ENCODE measurements around the gene GTF2H1. TPM values are rescaled to one million over a fixed set of nuclear protein-coding genes. Genes with fewer than 3 reads are reported as not detected.

Gene GTF2H1
- total RNA-seq, 4 donors from 2014 or later = 46.6 to 147 (median 60.0) TPM

GRCh38 chr11:18315893-18316292 is 6.5 kb upstream of the GTF2H1 start:
- intact Hi-C loops (cut with DNase I; ENCODE audit: low total_unique reads) = loop anchor here (10.0 kb wide), 1 partner anchor 209 kb away; the partner anchor contains the start of gene TSG101
- TF ChIP-seq CTCF (IDR thresholded peaks at IDR 0.05) = no peak
- TF ChIP-seq EP300 (IDR thresholded peaks at IDR 0.05; ENCODE audit: low read depth) = no peak
- TF ChIP-seq POLR2A (IDR thresholded peaks at IDR 0.05) = no peak
- no peak for TF ChIP-seq POLR2AphosphoS5 (IDR thresholded peaks at IDR 0.05)
- WGBS, 2 donors (ENCODE audit: low coverage in 1 of 2) = 93 to 100% methylated on average over 1 to 2 of the region's 2 CpGs

GRCh38 chr11:18317551-18317950 is 4.8 kb upstream of the GTF2H1 start:
- intact Hi-C loops (cut with DNase I; ENCODE audit: low total_unique reads) (loop anchor here (10.0 kb wide), 1 partner anchor 207 kb away; the partner anchor contains the start of gene TSG101), in situ Hi-C loops (cut with MboI; ENCODE audit: low pct_ligation_motif_present in 1 of 4, low pct_unique_long_range_greater_than_20kb in 1 of 4, low sequenced_read_pairs in 3 of 4) (no loop called here)
- 90 to 93% methylated on average over 3 to 4 of the region's 4 CpGs for WGBS, 2 donors (ENCODE audit: low coverage in 1 of 2)

More at GRCh38 chr11:18315893-18316292, 6.5 kb upstream of the GTF2H1 start:
- Histone ChIP-seq H3K4me1 (peaks cover 0 to 21% (median 2%) of the 10 kb centered on the region in 4 donors), H3K36me3 (no peaks in the 10 kb centered on the region), H3K27ac (no peak overlapping the region), H3K9me3 (no peaks in the 10 kb centered on the region), H3K27me3 (no peaks in the 10 kb centered on the region), H3K4me3 (no peak overlapping the region)
- in situ Hi-C loops (cut with MboI; ENCODE audit: low pct_ligation_motif_present in 1 of 4, low pct_unique_long_range_greater_than_20kb in 1 of 4, low sequenced_read_pairs in 3 of 4) = no loop called here
- no peak for DNase-seq

GRCh38 chr11:18319914-18320313 is 2.5 kb upstream of the GTF2H1 start:
- 67 to 82% methylated on average over 3 of the region's 3 CpGs for WGBS, 2 donors (ENCODE audit: low coverage in 1 of 2)
- H3K36me3 ChIP-seq = no peaks in the 10 kb centered on the region
- peaks cover 19 to 44% (median 25%) of the 10 kb centered on the region in 4 donors for H3K4me1 ChIP-seq
- H3K4me3 ChIP-seq = no peak overlapping the region
- H3K27ac ChIP-seq = no peak overlapping the region
- no peaks in the 10 kb centered on the region for H3K27me3 ChIP-seq
- no peaks in the 10 kb centered on the region for H3K9me3 ChIP-seq
- no peak for TF ChIP-seq CTCF (IDR thresholded peaks at IDR 0.05)
- no peak for TF ChIP-seq POLR2AphosphoS5 (IDR thresholded peaks at IDR 0.05)
- no peak for TF ChIP-seq EP300 (IDR thresholded peaks at IDR 0.05; ENCODE audit: low read depth)
- DNase-seq = no peak
- in situ Hi-C loops (cut with MboI; ENCODE audit: low pct_ligation_motif_present in 1 of 4, low pct_unique_long_range_greater_than_20kb in 1 of 4, low sequenced_read_pairs in 3 of 4) = loop anchor here in 2 of 4 donors (5.0 to 10.0 kb wide), 3 partner anchors 77 to 315 kb away; partner anchors contain the start of genes TSG101 (in 2 of the 2) and SPTY2D1 (in 1 of the 2)
- intact Hi-C loops (cut with DNase I; ENCODE audit: low total_unique reads) = loop anchor here (10.0 kb wide), 2 partner anchors 75 to 205 kb away; partner anchors contain the start of genes LDHA and TSG101

More at GRCh38 chr11:18317551-18317950, 4.8 kb upstream of the GTF2H1 start:
- Histone ChIP-seq H3K27ac (no peak overlapping the region), H3K9me3 (no peaks in the 10 kb centered on the region), H3K4me3 (no peak overlapping the region), H3K36me3 (no peaks in the 10 kb centered on the region), H3K27me3 (no peaks in the 10 kb centered on the region), H3K4me1 (peaks cover 0 to 28% (median 5%) of the 10 kb centered on the region in 4 donors)
- TF ChIP-seq POLR2A (IDR thresholded peaks at IDR 0.05) (no peak), EP300 (IDR thresholded peaks at IDR 0.05; ENCODE audit: low read depth) (no peak), CTCF (IDR thresholded peaks at IDR 0.05) (no peak), POLR2AphosphoS5 (IDR thresholded peaks at IDR 0.05) (no peak)
- no peak for DNase-seq

- TF ChIP-seq CTCF (IDR thresholded peaks at IDR 0.05) (no peak), POLR2A (IDR thresholded peaks at IDR 0.05) (no peak), EP300 (IDR thresholded peaks at IDR 0.05; ENCODE audit: low read depth) (no peak), POLR2AphosphoS5 (IDR thresholded peaks at IDR 0.05) (no peak)
- peaks cover 19 to 51% (median 27%) of the 10 kb centered on the region in 4 donors for H3K4me1 ChIP-seq
- H3K9me3 ChIP-seq = no peaks in the 10 kb centered on the region
- intact Hi-C loops (cut with DNase I; ENCODE audit: low total_unique reads) = loop anchor here (10.0 kb wide), 1 partner anchor 74 kb away; the partner anchor contains the start of gene LDHA
- H3K27ac ChIP-seq = peak overlapping the region in 1 of 4 donors; percentile 96
- no peak for DNase-seq
- no peaks in the 10 kb centered on the region for H3K27me3 ChIP-seq
- peak overlapping the region in 1 of 4 donors; percentile 98 for H3K4me3 ChIP-seq
- in situ Hi-C loops (cut with MboI; ENCODE audit: low pct_ligation_motif_present in 1 of 4, low pct_unique_long_range_greater_than_20kb in 1 of 4, low sequenced_read_pairs in 3 of 4) = loop anchor here in 2 of 4 donors (5.0 to 10.0 kb wide), 3 partner anchors 77 to 314 kb away; partner anchors contain the start of genes TSG101 (in 2 of the 2) and SPTY2D1 (in 1 of the 2)
- no peaks in the 10 kb centered on the region for H3K36me3 ChIP-seq
Measured at GRCh38 chr11:18320617-18321016, 1.8 kb upstream of the GTF2H1 start.

Data from transverse colon (tissue), 4 donors.